WTC11 (cell line): ENCODE results near the gene TRIM75. TPM values are rescaled to one million over a fixed set of nuclear protein-coding genes. Genes with fewer than 3 reads are reported as not detected.

ENCODE experiments used
- ATAC-seq: fragments of 200-7000 bp; cut with Tn5 transposase; 2 replicates; pipeline ENCODE4 v1.10.0; 2021; ENCODE audit warnings: mild to moderate bottlenecking, moderate library complexity
- CTCF ChIA-PET: fragments of 300-600 bp; sonication (Branson Sonifier 250); formaldehyde crosslinking; loops from one replicate; lab custom pipeline; 2021; ENCODE audit warnings: antibody characterized with exemption; lab: Charles Lee
- POLR2A ChIA-PET: fragments of 350-600 bp; sonication (Branson Sonifier 250); formaldehyde crosslinking; loops from one replicate; lab custom pipeline; 2021; ENCODE audit warnings: antibody characterized with exemption; lab: Charles Lee
- DNase-seq: peaks from one replicate; pipeline ENCODE4 v3.0.0; 2021; ENCODE audit warnings: low spot score
- H3K27ac Mint-ChIP-seq: 2 replicates; pipeline ENCODE4 v1.8.0; 2021; ENCODE audit warnings: mixed read lengths
- H3K27me3 Mint-ChIP-seq: 2 replicates; pipeline ENCODE4 v1.8.0; 2021; ENCODE audit warnings: low read depth, mild to moderate bottlenecking, moderate library complexity, mixed read lengths
- H3K36me3 Mint-ChIP-seq: 2 replicates; pipeline ENCODE4 v1.8.0; 2021; ENCODE audit warnings: mixed read lengths
- H3K4me1 Mint-ChIP-seq: 2 replicates; pipeline ENCODE4 v1.8.0; 2022; ENCODE audit warnings: mixed read lengths
- H3K4me3 Mint-ChIP-seq: 2 replicates; pipeline ENCODE4 v1.8.0; 2021; ENCODE audit warnings: mild to moderate bottlenecking, moderate library complexity, mixed read lengths
- H3K9me3 Mint-ChIP-seq: 2 replicates; pipeline ENCODE4 v1.8.0; 2021; ENCODE audit warnings: mixed read lengths
- CREB1 ChIP-seq: sonication (generic); formaldehyde crosslinking; IDR thresholded peaks from 2 replicates; pipeline ENCODE4 v1.8.0; 2023; ENCODE audit warnings: mild to moderate bottlenecking, missing genetic modification reagents
- KAT7 ChIP-seq: sonication (generic); formaldehyde crosslinking; IDR thresholded peaks from 2 replicates; pipeline ENCODE4 v1.8.1; 2023; ENCODE audit warnings: missing genetic modification reagents, mild to moderate bottlenecking, borderline replicate concordance
- OVOL2 ChIP-seq: fragments of 250-450 bp; sonication (Bioruptor Pico); IDR thresholded peaks from 2 replicates; pipeline ENCODE4 v1.9.0; 2021; ENCODE audit warnings: mild to moderate bottlenecking, borderline replicate concordance
- PRRX2 ChIP-seq: fragments of 250-450 bp; sonication (Bioruptor Pico); IDR thresholded peaks from 2 replicates; pipeline ENCODE4 v1.8.0; 2021; ENCODE audit warnings: mild to moderate bottlenecking
- RELA ChIP-seq: sonication (generic); formaldehyde crosslinking; IDR thresholded peaks from 2 replicates; pipeline ENCODE4 v1.8.1; 2022; ENCODE audit warnings: missing genetic modification reagents, mild to moderate bottlenecking, borderline replicate concordance
- ZNF121 ChIP-seq: sonication (generic); formaldehyde crosslinking; IDR thresholded peaks from 2 replicates; pipeline ENCODE4 v1.8.0; 2023; ENCODE audit warnings: missing genetic modification reagents
- ZNF219 ChIP-seq: sonication (generic); formaldehyde crosslinking; IDR thresholded peaks from 2 replicates; pipeline ENCODE4 v1.8.0; 2023; ENCODE audit warnings: missing genetic modification reagents, mild to moderate bottlenecking, borderline replicate concordance
- ZNF232 ChIP-seq: sonication (generic); formaldehyde crosslinking; IDR thresholded peaks from 2 replicates; pipeline ENCODE4 v1.8.0; 2022; ENCODE audit warnings: mild to moderate bottlenecking, missing genetic modification reagents
- total RNA-seq: library from RNA; stranded (reverse); gene quantifications from 3 replicates; pipeline ENCODE4 v1.2.3, GENCODE V29; 2021
- TF ChIP-seq, protein P1 (sequence below): sonication (generic); formaldehyde crosslinking; IDR thresholded peaks from 2 replicates; pipeline ENCODE4 v1.8.1; 2022; ENCODE audit warnings: missing genetic modification reagents, borderline replicate concordance
- TF ChIP-seq, protein P2 (sequence below): fragments of 250-450 bp; sonication (Bioruptor Pico); IDR thresholded peaks from 2 replicates; pipeline ENCODE4 v1.9.0; 2021; ENCODE audit warnings: mild to moderate bottlenecking, borderline replicate concordance
- TF ChIP-seq, protein P3 (sequence below): sonication (generic); formaldehyde crosslinking; IDR thresholded peaks from 2 replicates; pipeline ENCODE4 v1.8.0; 2023; ENCODE audit warnings: missing genetic modification reagents
- TF ChIP-seq, protein P4 (sequence below): sonication (generic); formaldehyde crosslinking; conservative IDR thresholded peaks from 2 replicates; pipeline ENCODE4 v1.8.1; 2023; ENCODE audit warnings: mild to moderate bottlenecking, low read depth, missing genetic modification reagents, moderate library complexity
- TF ChIP-seq, protein P5 (sequence below): fragments of 250-450 bp; sonication (Bioruptor Pico); IDR thresholded peaks from 2 replicates; pipeline ENCODE4 v1.8.0; 2021; ENCODE audit warnings: mild to moderate bottlenecking

TRIM75 gene
- total RNA-seq, 1 experiment from 2014 or later: not detected

DNA sequence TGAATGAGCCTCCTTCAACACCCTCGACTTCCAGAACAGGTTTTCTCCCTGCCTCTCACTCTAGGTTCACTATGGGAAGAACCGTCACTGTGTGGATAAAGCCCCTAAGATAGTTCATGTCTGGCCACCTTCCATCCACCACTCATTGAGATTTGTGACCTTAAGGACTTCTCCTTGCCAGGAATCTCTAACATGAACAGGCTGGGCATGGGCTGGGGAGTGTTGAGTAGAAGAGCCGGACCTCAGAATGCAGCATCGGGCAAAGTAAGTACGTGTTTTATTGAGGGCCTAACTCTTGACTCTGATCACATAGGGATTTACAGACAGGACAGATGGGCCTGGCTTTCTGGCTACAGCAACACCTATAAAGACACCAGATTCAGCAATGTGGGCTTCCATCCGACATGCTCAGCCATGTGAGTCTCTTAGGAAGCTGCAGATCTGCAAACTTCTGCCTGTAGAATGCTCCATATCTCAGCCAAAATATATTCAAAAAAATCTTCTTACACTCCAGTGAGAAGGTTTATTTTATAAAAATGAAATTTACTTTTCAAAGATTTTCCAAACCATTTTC lies 48.2 kb upstream of the TRIM75 start (continued):
- no peak for TF ChIP-seq ZNF232
- no peak for TF ChIP-seq RELA (CRISPR knock-in tag)
- TF ChIP-seq, protein P1, sequence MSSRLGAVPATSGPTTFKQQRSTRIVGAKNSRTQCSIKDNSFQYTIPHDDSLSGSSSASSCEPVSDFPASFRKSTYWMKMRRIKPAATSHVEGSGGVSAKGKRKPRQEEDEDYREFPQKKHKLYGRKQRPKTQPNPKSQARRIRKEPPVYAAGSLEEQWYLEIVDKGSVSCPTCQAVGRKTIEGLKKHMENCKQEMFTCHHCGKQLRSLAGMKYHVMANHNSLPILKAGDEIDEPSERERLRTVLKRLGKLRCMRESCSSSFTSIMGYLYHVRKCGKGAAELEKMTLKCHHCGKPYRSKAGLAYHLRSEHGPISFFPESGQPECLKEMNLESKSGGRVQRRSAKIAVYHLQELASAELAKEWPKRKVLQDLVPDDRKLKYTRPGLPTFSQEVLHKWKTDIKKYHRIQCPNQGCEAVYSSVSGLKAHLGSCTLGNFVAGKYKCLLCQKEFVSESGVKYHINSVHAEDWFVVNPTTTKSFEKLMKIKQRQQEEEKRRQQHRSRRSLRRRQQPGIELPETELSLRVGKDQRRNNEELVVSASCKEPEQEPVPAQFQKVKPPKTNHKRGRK (CRISPR knock-in tag): no peak
- TF ChIP-seq, protein P2, sequence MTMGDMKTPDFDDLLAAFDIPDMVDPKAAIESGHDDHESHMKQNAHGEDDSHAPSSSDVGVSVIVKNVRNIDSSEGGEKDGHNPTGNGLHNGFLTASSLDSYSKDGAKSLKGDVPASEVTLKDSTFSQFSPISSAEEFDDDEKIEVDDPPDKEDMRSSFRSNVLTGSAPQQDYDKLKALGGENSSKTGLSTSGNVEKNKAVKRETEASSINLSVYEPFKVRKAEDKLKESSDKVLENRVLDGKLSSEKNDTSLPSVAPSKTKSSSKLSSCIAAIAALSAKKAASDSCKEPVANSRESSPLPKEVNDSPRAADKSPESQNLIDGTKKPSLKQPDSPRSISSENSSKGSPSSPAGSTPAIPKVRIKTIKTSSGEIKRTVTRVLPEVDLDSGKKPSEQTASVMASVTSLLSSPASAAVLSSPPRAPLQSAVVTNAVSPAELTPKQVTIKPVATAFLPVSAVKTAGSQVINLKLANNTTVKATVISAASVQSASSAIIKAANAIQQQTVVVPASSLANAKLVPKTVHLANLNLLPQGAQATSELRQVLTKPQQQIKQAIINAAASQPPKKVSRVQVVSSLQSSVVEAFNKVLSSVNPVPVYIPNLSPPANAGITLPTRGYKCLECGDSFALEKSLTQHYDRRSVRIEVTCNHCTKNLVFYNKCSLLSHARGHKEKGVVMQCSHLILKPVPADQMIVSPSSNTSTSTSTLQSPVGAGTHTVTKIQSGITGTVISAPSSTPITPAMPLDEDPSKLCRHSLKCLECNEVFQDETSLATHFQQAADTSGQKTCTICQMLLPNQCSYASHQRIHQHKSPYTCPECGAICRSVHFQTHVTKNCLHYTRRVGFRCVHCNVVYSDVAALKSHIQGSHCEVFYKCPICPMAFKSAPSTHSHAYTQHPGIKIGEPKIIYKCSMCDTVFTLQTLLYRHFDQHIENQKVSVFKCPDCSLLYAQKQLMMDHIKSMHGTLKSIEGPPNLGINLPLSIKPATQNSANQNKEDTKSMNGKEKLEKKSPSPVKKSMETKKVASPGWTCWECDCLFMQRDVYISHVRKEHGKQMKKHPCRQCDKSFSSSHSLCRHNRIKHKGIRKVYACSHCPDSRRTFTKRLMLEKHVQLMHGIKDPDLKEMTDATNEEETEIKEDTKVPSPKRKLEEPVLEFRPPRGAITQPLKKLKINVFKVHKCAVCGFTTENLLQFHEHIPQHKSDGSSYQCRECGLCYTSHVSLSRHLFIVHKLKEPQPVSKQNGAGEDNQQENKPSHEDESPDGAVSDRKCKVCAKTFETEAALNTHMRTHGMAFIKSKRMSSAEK (CRISPR knock-in tag): no peak
- TF ChIP-seq, protein P3, sequence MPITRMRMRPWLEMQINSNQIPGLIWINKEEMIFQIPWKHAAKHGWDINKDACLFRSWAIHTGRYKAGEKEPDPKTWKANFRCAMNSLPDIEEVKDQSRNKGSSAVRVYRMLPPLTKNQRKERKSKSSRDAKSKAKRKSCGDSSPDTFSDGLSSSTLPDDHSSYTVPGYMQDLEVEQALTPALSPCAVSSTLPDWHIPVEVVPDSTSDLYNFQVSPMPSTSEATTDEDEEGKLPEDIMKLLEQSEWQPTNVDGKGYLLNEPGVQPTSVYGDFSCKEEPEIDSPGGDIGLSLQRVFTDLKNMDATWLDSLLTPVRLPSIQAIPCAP (CRISPR knock-in tag): no peak
- TF ChIP-seq OVOL2 (CRISPR knock-in tag): no peak
- TF ChIP-seq KAT7 (CRISPR knock-in tag): no peak

DNA sequence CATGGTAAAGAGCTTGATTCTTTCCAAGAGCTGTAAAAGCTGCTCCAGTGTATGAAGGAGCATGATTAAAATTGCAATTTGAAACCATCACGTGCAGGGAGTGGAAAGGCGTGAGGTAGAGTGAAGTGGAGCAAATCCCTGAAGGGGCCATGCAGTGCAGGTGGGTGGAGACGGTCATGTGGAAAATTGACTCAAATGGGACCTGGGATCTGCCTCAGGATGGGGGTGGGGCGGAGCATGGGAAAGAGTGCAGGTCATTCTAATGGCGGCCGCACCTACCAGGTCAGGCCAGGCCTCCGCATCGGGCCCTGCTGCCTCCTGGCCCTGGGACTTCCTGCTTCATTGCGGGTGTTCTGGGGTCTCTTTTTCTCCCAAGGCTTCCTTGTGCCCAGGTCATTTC lies 47.2 kb upstream of the TRIM75 start:
- no peaks in the 10 kb centered on the region for H3K9me3 Mint-ChIP-seq
- ATAC-seq: peak; percentile 61
- DNase-seq: no peak
- H3K27me3 Mint-ChIP-seq: no peaks in the 10 kb centered on the region
- ChIA-PET POLR2A (no interaction called here), CTCF (interaction anchor here (1.2 to 3.2 kb wide), 2 partner anchors 10 to 69 kb away, joined by 3 to 15 read pairs; no protein-coding TSS in a partner anchor)
- peaks cover 4% of the 10 kb centered on the region for H3K4me1 Mint-ChIP-seq
- no peak overlapping the region for H3K27ac Mint-ChIP-seq
- H3K36me3 Mint-ChIP-seq: no peaks in the 10 kb centered on the region
- no peak overlapping the region for H3K4me3 Mint-ChIP-seq
- TF ChIP-seq, protein P4, sequence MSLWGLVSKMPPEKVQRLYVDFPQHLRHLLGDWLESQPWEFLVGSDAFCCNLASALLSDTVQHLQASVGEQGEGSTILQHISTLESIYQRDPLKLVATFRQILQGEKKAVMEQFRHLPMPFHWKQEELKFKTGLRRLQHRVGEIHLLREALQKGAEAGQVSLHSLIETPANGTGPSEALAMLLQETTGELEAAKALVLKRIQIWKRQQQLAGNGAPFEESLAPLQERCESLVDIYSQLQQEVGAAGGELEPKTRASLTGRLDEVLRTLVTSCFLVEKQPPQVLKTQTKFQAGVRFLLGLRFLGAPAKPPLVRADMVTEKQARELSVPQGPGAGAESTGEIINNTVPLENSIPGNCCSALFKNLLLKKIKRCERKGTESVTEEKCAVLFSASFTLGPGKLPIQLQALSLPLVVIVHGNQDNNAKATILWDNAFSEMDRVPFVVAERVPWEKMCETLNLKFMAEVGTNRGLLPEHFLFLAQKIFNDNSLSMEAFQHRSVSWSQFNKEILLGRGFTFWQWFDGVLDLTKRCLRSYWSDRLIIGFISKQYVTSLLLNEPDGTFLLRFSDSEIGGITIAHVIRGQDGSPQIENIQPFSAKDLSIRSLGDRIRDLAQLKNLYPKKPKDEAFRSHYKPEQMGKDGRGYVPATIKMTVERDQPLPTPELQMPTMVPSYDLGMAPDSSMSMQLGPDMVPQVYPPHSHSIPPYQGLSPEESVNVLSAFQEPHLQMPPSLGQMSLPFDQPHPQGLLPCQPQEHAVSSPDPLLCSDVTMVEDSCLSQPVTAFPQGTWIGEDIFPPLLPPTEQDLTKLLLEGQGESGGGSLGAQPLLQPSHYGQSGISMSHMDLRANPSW (CRISPR knock-in tag): no peak
- no peak for TF ChIP-seq ZNF219
- no peak for TF ChIP-seq ZNF121 (CRISPR knock-in tag)
- no peak for TF ChIP-seq CREB1 (CRISPR knock-in tag)
- TF ChIP-seq, protein P5, sequence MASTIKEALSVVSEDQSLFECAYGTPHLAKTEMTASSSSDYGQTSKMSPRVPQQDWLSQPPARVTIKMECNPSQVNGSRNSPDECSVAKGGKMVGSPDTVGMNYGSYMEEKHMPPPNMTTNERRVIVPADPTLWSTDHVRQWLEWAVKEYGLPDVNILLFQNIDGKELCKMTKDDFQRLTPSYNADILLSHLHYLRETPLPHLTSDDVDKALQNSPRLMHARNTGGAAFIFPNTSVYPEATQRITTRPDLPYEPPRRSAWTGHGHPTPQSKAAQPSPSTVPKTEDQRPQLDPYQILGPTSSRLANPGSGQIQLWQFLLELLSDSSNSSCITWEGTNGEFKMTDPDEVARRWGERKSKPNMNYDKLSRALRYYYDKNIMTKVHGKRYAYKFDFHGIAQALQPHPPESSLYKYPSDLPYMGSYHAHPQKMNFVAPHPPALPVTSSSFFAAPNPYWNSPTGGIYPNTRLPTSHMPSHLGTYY: no peak
- TF ChIP-seq, protein P1 (CRISPR knock-in tag): no peak
- no peak for TF ChIP-seq PRRX2 (CRISPR knock-in tag)
